Stimulated activated CD8-positive, alpha-beta memory T cell treated with anti-CD3 and anti-CD28 coated beads, Interleukin-12 subunit alpha, Interleukin-12 subunit beta, amount 100 ng/mL, for 1 hour (primary cell): ENCODE data around the gene AMIGO3.

ENCODE experiments used
- DNase-seq: peaks from one replicate; pipeline ENCODE4 v3.0.0-alpha.2; 2020; ENCODE audit warnings: low read depth

AMIGO3 gene

GRCh38 chr3:49725906-49726681 lies 6.6 kb upstream of the AMIGO3 start:
- no peak for DNase-seq

- DNase-seq = no peak
These were observed 5.1 kb upstream of the AMIGO3 start for GRCh38 chr3:49724586-49724985.

- DNase-seq = peak; percentile 83
These were observed 4.4 kb upstream of the AMIGO3 start, which contains the start of gene GMPPB for GRCh38 chr3:49723628-49724551. GMPPB (minus strand) TSS chr3:49723951; CDS start chr3:49723726, 225 bp downstream.

GRCh38 chr3:49723296-49723627 lies 3.8 kb upstream of the AMIGO3 start:
- DNase-seq = peak; percentile 33

- DNase-seq = no peak
These were observed 3.4 kb upstream of the AMIGO3 start for GRCh38 chr3:49722896-49723295.

- no peak for DNase-seq
These were observed 2.7 kb upstream of the AMIGO3 start for GRCh38 chr3:49721896-49722781.

- no peak for DNase-seq
These were observed 2.1 kb upstream of the AMIGO3 start for GRCh38 chr3:49721596-49721895.

GRCh38 chr3:49720855-49721595 lies 1.5 kb upstream of the AMIGO3 start:
- DNase-seq = no peak

- DNase-seq = no peak
These were observed 648 bp downstream of the AMIGO3 start for GRCh38 chr3:49718858-49719213.

- no peak for DNase-seq
These were observed 1.3 kb downstream of the AMIGO3 start for GRCh38 chr3:49717959-49718857.

GRCh38 chr3:49717211-49717958 lies 2.1 kb downstream of the AMIGO3 start:
- DNase-seq = no peak

- no peak for DNase-seq
These were observed 2.7 kb downstream of the AMIGO3 start for GRCh38 chr3:49716691-49717210.

GRCh38 chr3:49716169-49716568 lies 3.3 kb downstream of the AMIGO3 start:
- DNase-seq = no peak

- no peak for DNase-seq
These were observed 3.8 kb downstream of the AMIGO3 start for GRCh38 chr3:49715611-49716121.

GRCh38 chr3:49714728-49715550 lies 4.5 kb downstream of the AMIGO3 start:
- no peak for DNase-seq

- no peak for DNase-seq
These were observed 6.0 kb downstream of the AMIGO3 start for GRCh38 chr3:49713336-49714105.

- no peak for DNase-seq
These were observed 6.7 kb downstream of the AMIGO3 start for GRCh38 chr3:49712631-49713317.
